Mammary epithelial cell (primary cell): ENCODE results near the gene DLG1.

Source experiments
- EZH2 ChIP-seq: IDR thresholded peaks from 2 replicates; pipeline ENCODE4 v1.6.1; 2012; ENCODE audit warnings: low read length, inconsistent platforms, borderline replicate concordance
- TF ChIP-seq, protein P1 (sequence below), 2 donors: IDR thresholded peaks in 1 of 2; conservative IDR thresholded peaks in 1 of 2; 2 replicates each; pipeline ENCODE4 v1.5.1; 2011 to 2012; ENCODE audit warnings: inconsistent platforms in 2 of 2, low read length in 2 of 2, mild to moderate bottlenecking in 2 of 2, control low read depth in 1 of 2, low read depth in 1 of 2; ENCODE audit not compliant: insufficient read depth in 1 of 2; ENCODE audit errors: extremely low read depth in 1 of 2

GRCh38 chr3:197244751-197245150, 53.7 kb downstream of the DLG1 start:
- TF ChIP-seq, protein P1, sequence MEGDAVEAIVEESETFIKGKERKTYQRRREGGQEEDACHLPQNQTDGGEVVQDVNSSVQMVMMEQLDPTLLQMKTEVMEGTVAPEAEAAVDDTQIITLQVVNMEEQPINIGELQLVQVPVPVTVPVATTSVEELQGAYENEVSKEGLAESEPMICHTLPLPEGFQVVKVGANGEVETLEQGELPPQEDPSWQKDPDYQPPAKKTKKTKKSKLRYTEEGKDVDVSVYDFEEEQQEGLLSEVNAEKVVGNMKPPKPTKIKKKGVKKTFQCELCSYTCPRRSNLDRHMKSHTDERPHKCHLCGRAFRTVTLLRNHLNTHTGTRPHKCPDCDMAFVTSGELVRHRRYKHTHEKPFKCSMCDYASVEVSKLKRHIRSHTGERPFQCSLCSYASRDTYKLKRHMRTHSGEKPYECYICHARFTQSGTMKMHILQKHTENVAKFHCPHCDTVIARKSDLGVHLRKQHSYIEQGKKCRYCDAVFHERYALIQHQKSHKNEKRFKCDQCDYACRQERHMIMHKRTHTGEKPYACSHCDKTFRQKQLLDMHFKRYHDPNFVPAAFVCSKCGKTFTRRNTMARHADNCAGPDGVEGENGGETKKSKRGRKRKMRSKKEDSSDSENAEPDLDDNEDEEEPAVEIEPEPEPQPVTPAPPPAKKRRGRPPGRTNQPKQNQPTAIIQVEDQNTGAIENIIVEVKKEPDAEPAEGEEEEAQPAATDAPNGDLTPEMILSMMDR (conservative IDR thresholded peaks at IDR 0.05 in 1 of 2, IDR thresholded peaks at IDR 0.05 in 1 of 2; ENCODE audit: extremely low read depth in 1 of 2, insufficient read depth in 1 of 2, low read depth in 1 of 2, low read length in 2 of 2), result no peak
- no peak for TF ChIP-seq EZH2
